Posterior vena cava (tissue), 2 donors: ENCODE results near the gene OR52E5. TPM values are rescaled to one million over a fixed set of nuclear protein-coding genes. Genes with fewer than 3 reads are reported as not detected.

Source experiments
- DNase-seq: peaks from one replicate; pipeline ENCODE4 v3.0.0-alpha.2; 2020; ENCODE audit warnings: low spot score
- intact Hi-C, 2 donors: fragments of 100-400 bp; cut with DNase I; formaldehyde crosslinking; loops; one replicate each; pipeline versions ENCODE4 v1.14.1 to v1.14.2; 2022 to 2023
- long read RNA-seq, 2 donors: library from polyadenylated mRNA; unstranded; transcript quantifications; one replicate each; pipeline ENCODE4 v2.0.0, GENCODE V29; 2020 to 2021
- total RNA-seq, 2 donors: library from RNA; stranded (reverse); fragmentation: NEBNext Ultra II Directional; extraction: Animal tissue kit (Norgen Biotek cat#: 25700); gene quantifications; one replicate each; pipeline ENCODE4 v1.2.1, GENCODE V29; 2021
- donor health status: DM: yes; HTN: yes; CAD: no.
- donor health status: DM: yes; HTN: yes; CAD: no.

The OR52E5 gene
- total RNA-seq: not detected
- long read RNA-seq, donor 1: 0 reads
- long read RNA-seq, donor 2: 0 reads

DNA sequence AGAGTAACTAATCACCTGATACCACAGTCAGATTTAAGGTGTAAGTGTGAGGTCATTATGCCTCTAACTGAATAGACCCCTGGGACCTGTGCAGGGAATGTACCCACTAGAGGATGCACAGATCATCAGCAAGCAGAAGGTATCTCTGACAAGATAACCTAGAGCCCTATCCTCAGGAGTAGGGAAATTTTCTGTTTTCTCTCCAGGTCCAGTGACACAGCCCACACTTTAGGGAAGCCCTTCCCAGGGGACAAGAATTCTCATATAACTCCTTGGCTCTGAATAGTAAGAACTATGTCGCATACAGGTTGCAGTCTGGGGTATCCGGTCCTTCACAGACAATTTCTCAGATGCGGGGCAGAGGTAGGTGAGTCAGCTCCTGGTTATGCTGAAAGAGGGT lies at the start of gene OR52E5:
OR52E5 (plus strand) TSS at position 301 of the 400 bp plus-strand sequence. CDS start 7,569 bp downstream, outside the sequence.
- intact Hi-C loops: no loop called here
- no peak for DNase-seq

DNA sequence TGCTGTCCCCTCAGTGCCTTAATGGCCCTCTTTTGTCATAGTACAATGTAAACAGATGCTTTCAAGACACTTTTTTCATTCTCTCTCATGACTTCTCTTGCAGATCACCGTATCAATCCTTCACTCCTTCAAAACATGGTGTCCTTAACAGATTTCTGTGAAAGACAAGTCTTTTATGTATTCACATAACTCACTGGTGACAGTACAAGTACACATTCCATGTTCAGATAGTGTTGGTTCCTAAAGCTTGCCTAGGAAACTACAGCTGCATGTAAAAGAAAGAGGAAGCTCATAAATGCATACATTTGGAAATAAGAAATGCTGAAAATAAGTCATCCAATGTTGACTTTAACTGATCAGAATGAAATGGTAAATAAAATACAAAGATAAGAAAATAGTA lies 46.3 kb upstream of the OR52E5 start:
- no peak for DNase-seq
- intact Hi-C loops: no loop called here

DNA sequence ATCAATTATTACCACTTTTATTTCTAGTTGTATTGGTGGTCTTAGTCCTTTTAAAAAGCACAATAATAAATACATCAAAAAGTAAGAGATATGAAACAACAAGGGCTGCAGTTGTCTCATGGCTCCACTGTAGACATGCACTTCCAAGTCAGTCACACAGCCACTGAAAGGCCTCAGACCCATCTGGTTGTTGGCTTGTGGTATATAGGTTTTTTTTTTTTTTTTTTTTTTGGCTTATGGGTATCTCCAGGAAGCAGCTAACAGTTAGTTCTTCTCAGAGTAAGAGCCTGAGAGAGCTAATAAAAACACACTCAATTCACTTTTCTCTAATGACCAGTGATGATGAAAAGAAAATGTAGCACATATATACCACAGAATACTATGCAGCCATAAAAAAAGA lies 45.3 kb upstream of the OR52E5 start:
- no peak for DNase-seq
- intact Hi-C loops: no loop called here

DNA sequence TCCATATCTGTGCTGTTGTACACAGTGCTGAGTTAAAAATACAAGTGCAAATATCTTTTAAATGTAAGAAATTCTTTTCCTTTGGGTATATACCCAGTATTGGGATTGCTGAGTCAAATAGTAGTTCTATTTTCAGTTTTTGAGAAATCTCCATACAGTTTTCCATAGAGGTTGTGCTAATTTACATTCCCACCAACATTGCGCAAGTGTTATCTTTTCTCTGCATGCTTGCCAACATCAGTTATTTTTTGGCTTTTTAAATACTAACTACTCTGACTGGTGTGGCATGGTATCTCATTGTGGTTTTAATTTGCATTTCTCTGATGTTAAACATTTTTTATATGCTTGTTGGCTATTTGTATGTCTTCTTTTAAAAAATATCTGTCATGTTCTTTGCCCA lies 42.0 kb upstream of the OR52E5 start:
- intact Hi-C loops: no loop called here
- no peak for DNase-seq

DNA sequence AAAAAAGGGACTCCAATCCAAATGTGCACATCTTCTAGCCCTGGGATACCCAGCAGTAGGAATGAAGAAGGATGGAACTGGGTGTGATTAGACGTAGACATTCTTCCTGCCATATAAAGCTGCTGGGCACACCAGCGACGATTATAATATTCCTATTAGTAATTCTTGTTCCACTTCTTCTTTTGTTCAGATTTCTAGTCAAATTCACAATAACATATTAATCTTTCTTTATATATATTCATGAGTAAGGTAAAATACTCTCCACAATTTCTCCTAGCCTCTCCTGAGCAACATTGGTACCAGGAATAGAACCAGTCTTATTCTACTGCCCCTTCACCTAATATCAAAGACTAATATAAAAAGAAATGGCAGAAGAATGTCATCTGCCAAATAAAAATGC lies 35.4 kb upstream of the OR52E5 start, which contains the start of gene OR52E8:
OR52E8 (minus strand) TSS at position 101 of the 400 bp plus-strand sequence; CDS start at position 101, 0 bp downstream.
- no peak for DNase-seq
- intact Hi-C loops: no loop called here

DNA sequence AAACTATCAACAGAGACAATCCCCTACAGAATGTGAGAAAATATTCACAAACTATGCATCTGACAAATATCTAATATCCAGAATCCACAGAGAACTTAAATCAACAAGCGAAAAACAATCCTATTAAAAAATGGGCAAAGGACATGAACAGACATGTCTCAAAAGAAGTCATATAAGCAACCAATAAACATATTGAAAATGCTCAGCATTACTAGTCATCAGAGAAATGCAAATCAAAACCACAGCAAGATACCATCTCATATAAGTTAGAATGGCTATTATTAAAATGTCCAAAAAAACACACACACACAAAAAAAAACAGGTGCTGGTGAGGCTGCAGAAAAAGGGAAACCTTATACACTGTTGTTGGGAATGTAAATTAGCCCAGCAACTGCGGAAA lies 27.2 kb upstream of the OR52E5 start:
- intact Hi-C loops: no loop called here
- DNase-seq: no peak

DNA sequence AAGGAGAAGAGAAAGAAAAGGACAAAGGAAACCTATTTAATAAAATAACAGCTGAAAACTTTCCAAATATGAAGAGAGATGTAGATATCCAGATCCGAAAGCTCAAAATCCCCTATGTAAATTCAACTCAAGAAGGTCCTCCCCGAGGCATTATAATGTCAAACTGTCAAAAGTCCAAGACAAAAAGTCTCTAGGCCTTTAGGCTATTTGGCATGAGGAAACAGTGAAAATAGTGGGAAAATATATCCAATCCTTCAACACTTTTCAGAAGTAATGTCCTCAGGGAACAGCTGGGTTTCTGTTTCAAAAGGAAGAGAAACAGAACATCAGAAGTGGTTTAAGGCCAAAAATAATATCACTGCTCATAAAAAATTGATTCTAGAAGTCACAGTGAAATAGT lies 14.4 kb upstream of the OR52E5 start:
- intact Hi-C loops: no loop called here

GRCh38 chr11:5880329-5880728 lies 12.7 kb upstream of the OR52E5 start, which contains the start of gene OR52E4:
Gene OR52E4 (plus strand): TSS chr11:5880629. CDS start chr11:5884293, 3,664 bp downstream.
- no peak for DNase-seq
- intact Hi-C loops: no loop called here

More for the DNA sequence above, 14.4 kb upstream of the OR52E5 start:
- no peak for DNase-seq

GRCh38 chr11:5881756-5882155 lies 11.3 kb upstream of the OR52E5 start:
- intact Hi-C loops: no loop called here
- DNase-seq: no peak

DNA sequence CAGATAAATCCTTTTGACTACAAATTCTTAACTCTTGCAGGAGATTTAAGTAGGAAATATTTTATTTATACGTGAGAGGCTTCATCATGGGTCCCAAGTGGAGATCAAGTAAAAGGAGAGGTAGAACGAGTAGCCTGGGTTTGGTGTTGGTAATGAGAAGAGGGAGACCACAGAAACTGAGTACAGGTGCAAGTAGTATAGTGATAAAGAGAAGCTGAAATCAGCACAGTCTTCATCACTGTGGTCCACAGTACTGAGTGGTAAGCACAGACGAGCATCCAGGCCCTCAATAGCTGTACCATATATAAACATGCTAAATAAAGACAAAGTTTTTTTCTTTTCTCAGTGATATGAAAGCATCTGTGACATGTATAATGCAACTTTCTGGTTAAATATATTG lies 5.8 kb upstream of the OR52E5 start:
- DNase-seq: no peak
- intact Hi-C loops: no loop called here

DNA sequence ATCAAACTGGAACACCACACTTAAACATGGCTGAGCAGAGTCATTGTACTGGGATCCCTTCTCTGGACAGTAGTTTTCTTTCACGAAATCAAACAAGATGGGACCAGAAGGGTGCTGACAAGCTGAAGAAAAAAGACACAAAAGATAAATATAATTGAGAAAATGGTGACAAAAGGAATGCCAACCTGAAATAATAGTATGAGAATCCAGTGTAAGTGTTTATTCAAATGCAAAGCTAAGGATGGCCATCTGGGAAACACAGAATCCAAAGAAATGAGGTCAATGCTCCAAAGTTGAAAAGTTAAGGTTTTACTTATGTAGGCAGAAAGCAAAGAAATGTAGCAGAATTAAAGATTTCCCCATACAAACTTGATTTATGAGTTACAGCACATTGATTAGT lies 5.3 kb upstream of the OR52E5 start:
- intact Hi-C loops: no loop called here
- DNase-seq: no peak

GRCh38 chr11:5891216-5891800 lies 1.7 kb upstream of the OR52E5 start:
- no peak for DNase-seq
- intact Hi-C loops: no loop called here

- no peak for DNase-seq
- intact Hi-C loops: loop anchor here in 1 of 2 donors (5.0 kb wide), 1 partner anchor 697 kb away; the partner anchor contains the start of gene OR51V1
These were observed 6.5 kb downstream of the OR52E5 start for GRCh38 chr11:5899534-5899933.

DNA sequence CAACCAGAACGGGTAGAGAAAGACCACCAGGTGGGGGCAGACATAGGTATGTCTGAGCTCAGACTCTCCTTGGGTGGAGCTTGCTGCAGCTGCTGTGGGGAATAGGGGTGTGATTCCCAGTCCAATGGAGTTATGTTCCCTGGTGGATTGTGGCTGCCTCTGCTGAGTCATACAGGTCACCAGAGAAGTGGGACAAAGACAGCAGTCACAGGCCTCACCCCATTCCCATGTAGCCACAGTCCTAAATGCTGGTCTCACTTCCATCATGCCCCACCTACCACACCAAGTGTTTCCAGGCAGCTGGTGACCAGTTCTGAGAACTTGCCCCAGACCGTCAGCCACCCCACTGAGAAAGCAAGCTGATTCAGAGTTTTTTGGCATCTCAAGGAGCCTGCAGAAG lies 17.5 kb downstream of the OR52E5 start:
- no peak for DNase-seq
- intact Hi-C loops: no loop called here

- DNase-seq: no peak
- intact Hi-C loops: no loop called here
These were observed 29.9 kb downstream of the OR52E5 start for GRCh38 chr11:5922749-5923426.

DNA sequence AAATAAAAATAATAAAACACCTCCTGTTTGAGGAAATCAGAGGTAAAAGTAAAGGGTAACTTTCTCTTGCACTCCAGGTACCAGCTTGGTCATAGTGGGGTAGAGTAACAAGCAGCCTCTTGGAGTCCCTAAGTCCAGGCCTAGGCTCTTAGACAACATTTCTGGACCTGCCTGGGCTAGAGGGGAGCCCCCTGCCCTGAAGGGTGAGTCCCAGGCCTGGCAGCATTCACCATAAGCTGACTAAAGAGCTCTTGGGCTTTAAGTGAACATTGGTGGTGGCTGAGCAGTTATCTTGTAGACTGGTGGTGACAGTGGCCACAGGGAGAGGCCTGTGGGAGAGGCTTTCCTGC lies 30.4 kb downstream of the OR52E5 start:
- no peak for DNase-seq
- intact Hi-C loops: no loop called here

GRCh38 chr11:5923794-5924193 lies 30.8 kb downstream of the OR52E5 start:
- intact Hi-C loops: no loop called here
- no peak for DNase-seq

- no peak for DNase-seq
- intact Hi-C loops: no loop called here
These were observed 35.3 kb downstream of the OR52E5 start for GRCh38 chr11:5928271-5928670.

DNA sequence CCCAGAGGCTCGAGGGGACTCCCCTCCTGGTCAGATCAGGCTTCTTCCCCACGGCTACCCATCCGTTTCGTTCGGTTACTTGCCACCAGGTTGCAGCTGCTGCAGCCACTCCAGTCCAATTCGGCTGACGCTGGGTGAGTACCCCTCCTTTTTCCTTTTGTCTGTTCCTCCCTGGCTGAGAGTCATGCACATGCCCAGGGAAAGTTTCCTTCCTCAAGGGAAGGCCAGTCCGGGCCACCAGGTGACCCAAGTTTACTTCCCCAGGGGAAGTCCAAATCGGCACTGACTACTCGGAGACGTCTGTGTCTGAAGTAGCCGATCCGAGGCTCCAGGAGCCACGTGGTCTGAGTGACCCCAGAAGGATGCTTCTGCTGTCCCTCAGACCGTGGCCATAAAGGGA lies 35.8 kb downstream of the OR52E5 start:
- intact Hi-C loops: no loop called here
- no peak for DNase-seq

- intact Hi-C loops: no loop called here
- no peak for DNase-seq
These were observed 36.8 kb downstream of the OR52E5 start for GRCh38 chr11:5929571-5930368.
